NCI-H526 (cell line): ENCODE results near the gene QDPR.

Experiments used
- DNase-seq, 2 experiments: peaks; one replicate each; lab custom pipeline; 2025; lab: John Stamatoyannopoulos, UW

QDPR gene

DNA sequence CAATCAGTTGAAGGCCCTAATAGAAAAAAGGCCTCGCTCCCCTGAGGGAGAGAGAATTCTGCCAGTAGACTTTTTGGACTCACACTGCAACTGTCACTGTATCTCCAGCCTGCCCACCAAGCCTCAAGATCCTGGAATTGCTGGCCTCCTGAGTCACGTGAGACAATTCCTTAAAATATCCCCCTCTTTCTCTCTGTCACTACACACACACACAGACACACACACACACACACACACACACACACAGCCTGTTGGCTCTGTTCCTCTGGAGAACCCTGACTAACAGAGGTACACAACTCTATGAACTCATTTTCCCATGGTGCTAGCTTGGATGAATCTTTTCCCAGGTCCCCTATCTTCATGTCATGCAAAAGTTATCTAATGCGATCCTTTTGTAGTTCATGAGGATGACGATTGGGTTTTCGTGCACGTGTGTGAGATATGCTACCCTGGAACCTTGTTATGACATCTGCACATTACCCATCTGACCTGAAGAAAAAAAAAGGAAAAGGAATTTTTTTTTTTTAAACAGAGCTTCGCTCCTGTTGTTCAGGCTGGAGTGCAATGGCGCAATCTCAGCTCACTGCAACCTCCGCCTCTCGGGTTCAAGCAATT, 16.8 kb upstream of the QDPR start:
- DNase-seq, result no peak

DNA sequence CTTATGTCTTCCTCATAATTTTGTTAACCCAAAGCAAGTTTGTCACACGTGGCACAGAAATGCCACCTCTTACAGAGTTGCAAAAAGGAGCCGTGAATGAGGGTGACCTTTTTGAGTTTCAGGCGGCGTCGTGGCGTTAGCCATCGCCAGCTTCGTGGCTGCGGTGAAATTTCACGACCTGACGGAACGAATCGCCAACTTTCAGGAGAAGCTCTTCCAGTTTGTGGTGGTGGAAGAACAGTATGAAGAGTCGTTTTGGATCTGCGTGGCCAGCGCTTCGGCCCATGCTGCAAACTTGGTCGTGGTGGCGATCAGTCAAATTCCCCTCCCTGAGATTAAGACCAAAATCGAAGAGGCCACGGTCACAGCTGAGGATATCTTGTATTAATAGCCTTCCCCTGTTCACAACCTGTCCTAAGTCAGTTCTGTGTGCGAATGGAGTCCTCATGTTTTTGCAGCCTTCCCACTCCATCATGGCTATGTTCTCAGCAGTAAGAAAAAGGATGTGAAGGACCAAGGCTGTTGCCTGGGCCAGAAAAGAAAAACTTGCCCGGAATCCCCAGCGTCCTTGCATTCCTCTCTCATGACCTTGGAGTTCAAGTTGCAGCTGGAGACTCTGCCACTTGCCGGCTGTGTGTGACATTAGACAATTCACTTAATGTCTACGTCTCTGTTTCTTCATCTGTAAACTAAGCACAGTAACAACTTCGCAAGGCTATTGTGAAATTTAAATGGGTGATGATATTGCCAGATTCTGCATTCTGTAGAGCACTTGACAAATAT, 15.0 kb upstream of the QDPR start:
- no peak for DNase-seq

DNA sequence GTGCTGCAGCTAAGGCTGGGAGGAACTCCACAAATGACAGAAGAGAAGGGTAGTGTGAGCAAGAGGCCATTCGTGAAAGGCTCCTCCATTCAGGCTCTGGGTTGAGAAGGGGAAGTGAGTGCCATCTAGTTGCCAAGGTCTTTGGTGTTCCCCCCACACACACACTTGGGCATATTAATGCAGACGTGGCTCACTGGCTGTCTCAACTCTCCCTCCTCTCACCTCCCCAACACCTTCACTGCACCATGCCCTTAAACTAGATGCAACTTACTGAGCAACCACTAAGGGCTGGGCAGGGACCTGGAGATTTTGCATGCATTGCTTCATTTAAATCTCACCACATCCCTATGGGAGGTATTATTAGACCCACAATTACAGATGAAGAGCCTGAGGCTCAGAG, 11.8 kb upstream of the QDPR start:
- DNase-seq, result peak; percentile 2 to 12

- DNase-seq, result no peak
Measured at GRCh38 chr4:17521595-17521994, 9.7 kb upstream of the QDPR start.

DNA sequence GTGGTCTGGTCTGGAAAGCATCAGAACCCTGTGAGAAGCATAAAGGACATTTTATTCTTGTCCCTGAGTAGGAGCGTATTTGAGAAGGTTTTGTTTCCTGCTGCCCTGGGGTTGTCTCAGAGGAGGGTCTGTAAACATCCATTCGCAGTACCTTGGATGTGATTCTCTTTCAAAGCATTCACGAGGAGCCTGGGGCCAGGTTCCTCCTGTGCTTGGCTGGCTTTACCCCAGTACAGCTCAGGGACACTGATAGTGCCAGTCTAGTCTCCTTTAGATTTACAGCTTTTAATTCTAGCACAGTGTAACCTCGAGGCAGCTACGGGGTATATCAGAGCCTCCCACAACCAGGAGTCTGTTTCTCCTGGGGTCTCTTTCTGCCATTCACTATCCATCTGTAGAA, 5.8 kb upstream of the QDPR start:
- DNase-seq, result no peak

GRCh38 chr4:17516980-17517379, 5.1 kb upstream of the QDPR start:
- no peak for DNase-seq

DNA sequence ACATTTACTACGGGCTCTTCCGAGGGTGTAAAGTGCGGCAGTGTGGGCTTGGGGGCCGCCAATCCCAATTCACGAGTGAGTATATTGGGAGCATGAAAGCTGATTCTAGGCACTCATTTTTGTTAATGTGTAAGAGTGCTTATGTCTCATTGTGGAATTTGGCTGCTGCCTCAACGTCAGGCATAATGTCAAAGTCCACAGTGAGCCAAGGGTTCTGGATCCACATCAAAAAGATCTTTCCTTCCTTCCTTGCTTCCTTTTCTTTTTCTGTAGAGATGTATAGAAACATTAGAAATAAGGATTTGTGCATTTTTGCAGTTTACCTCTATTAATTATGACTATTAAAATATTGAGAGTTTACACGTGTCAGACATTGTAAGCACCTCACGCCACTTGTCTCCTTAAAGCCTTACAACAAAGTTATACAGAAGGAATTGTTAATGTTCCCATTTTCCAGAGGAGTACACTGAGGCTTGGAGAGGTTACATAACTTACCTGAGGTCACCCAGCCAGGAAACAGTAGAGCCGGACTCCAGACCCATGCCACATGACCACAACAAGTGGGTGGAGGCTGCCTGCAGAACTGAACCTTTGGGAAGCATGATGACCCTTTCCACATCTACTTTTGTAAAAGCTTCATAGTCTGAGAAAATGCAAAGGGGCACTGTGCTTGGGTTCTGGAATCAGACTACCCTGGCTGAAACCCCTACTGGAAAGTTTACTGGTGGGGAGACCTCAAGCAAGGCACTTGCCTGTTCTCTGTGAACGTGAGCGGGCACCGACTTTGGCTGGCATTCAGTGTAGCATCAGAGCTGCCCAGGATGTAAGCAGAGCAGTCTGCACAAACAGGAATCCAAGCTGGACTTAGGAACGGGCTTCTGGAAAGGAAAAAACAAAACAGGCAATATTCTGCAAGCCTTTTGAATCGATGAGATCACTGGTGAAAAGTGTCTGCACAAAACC, 3.8 kb upstream of the QDPR start:
- DNase-seq, result no peak

- no peak for DNase-seq
Measured at GRCh38 chr4:17514865-17515264, 3.0 kb upstream of the QDPR start, which contains the start of gene CLRN2. TSS of gene CLRN2 (plus strand) at chr4:17515165. CDS start at chr4:17515267, 102 bp downstream.

DNA sequence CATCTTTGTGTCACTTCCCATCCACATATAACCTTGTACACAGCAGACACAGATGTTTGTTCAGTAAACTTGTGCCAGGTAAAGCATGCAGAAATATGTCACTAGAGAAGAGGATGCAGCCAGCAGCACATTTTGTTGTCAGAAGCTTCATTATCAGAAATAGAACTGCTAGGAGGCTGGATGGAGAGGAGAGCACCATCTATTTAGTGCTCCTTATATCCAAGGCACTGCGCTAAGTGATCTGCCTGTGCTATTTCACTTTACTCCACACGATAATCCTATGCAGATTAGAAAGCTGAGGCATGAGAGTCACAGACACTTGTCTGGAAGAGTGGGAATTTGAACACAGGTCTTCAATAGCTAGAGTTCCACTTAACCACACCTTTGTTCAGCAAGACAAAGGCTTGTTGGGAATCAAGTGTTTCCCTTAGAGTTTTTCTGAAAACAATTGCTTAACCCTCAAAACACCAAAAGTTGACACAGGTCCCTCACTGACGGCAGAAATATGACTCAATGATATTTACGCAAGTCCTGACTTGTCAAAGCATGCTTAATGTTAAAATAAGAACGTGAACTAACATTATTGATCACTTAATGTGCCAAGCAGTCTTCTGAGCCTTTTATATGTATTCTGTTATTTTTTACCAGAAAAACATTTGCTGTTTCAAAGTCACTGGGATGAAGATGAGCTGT, 1.2 kb upstream of the QDPR start:
- peak; percentile 1 to 2 for DNase-seq

DNA sequence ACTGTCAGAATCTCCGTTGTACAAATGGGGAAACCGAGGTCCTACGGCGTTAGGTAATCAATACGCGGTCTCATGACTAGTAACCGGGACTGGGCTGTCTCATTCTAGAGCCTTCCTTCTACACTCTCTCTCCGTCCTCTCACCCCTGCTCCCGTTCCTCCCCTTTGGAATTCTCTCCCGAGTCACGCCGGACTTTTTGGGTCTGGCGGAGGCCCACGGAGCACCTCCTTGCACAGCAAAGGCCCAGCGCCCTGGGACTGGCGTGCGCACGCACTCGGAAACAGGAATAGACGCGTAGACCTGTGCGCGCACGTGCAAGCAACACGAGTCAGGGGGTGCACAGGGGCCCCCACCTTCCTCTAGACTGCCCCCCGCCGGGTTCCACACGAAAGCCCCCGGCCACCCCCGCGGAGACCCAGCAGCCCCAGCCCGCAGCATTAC, 361 bp downstream of the QDPR start:
- DNase-seq, result peak; percentile 33 to 71

- DNase-seq, result peak; percentile 24 to 65
Measured at GRCh38 chr4:17511051-17511450, 839 bp downstream of the QDPR start.

DNA sequence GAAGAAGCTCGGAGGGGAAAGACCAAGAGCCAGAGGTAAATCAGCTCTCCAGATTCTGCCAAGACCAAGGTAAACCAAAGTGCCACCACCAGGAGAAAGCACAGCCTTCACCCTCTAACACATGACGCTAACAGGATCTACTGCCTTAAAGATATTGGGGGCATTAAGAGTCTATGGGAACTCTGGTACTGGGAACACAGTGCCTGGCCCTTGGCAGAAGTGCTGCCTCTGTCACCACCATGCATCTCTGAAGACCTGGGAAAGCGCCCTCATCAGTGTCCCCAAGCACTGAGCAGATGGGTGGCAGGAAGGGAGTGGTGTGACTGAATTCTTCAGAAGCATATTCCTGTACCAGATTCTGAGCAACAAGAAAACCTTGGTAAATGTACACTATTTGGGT, 1.3 kb downstream of the QDPR start:
- DNase-seq, result peak in 1 of 2 experiments; percentile 25

GRCh38 chr4:17504081-17504480, 7.8 kb downstream of the QDPR start:
- DNase-seq, result no peak

DNA sequence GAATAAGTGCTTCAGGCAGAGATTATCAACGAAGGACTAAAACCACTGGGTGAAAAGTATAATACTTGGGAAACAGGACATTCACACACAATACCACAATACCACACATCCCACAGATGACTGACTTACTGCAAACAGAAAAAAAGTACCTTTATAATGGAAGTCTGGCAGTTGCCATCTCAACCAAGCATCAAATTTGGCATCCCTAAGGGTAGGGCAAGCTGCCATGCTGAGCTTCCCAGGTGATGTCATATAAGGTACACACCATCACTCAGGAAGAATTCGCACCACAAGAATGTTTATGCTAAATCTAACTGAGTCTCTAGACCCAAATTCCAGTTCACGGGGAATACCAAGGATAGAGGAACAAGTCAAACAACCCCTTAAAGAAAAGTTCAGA, 9.1 kb downstream of the QDPR start:
- DNase-seq, result no peak

DNA sequence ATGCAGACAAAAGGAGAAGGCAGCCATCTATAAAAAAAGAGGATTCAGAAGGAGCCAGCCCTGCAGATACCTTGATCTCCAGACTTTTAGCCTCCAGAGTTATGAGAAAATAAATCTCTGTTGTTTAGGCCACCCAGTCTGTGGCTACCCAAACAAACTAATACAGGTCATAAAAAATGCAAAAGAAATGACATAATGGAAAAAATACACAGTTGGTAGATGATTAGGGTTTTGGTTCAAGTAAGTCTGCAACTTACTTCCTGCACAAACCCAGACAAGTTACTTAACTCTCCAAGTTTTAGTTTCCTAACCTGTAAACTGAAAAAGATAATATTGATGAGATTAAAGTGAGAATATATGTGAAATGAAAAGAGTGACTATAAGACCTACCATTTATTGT, 11.3 kb downstream of the QDPR start:
- no peak for DNase-seq

DNA sequence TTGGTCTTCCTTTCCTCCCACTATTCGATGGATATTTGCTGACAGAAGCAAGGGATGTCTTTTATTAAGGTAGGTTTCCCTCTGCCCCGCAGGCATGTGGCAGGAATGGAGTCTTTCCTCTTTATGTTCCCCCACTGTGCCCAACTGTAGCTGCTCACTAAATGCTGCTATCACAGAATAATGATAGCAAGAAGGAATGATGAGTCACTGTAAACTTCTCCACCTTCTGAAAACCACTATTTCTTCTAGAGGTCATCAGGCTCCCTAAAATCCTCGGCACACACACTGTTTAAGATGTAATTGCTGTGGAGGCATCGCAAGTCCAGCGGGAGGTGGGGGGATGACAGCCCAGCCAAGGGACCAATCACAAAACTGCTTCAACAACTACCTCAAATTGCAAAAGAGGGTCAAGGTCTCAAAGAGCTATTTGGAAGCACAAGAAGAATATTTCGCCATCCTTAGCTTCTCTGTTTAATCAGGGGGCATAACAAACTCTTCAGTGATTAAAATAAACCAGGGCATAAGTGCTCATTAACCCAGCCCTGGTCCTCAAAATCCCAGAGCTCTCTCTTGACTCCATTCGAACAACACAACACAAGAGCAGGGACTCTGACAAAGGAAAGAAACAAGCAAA, 13.9 kb downstream of the QDPR start:
- DNase-seq, result no peak

DNA sequence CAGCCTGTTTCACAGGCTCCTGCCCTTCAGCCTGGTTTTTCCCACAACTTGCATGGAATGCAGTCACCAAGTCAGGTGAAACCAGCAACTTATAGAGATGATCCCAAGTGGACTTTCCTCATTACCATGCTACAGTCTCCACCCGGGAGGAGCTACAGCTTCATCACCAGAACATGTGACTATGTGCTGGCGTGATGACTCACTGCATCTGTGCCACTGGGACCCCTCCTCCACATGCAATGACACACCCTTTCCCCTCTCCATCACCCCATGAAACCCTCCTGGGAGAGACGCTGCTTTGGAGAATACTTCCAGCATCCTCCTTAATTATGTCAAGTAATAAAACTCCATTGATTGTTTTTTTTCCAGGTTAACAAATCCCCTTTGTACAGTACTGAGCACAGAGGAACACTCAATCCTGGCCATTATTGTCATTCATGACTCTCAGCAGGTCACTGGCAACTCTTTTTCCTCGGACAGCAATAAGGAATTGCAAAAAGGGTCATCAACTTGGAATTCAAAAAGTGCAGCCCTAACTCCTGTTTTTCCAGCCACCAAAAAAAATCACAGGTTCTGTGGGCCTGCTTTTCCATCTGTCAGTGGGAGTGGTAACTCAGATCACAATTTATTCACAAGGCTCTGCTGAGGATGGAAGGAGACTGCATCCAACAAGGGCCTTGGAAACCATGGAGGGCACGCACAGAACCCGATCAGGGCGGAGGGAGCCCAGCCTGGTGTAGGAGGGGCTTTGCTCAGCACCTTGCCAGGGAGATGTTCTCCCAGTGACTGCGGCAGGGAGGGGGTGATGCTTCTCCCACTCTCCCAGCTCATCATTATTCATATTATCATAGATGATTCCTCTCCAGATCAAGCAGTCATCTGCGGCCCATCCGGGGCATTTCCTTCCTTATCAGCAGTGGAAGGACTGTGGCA, 17.4 kb downstream of the QDPR start:
- no peak for DNase-seq

GRCh38 chr4:17493619-17494018, 18.3 kb downstream of the QDPR start:
- no peak for DNase-seq

DNA sequence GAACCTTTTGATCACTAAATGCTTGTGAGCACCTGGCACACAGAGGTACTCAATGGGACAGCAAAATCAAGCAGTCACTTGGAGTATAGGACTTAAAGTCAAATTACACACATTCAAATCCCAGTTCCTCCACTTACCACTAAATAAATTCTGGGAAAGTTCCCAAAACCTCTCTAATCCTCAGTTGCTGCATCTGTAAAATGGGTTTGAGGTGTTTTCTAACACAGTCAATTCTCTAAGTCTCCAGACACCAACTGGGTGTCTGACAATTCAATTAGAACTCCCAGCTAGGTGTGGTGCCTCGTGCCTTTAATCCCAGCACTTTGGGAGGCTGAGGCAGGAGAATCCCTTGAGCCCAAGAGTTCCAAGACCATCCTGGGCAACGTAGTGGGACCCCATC, 19.0 kb downstream of the QDPR start:
- DNase-seq, result no peak

- DNase-seq, result no peak
Measured at GRCh38 chr4:17492058-17492741, 19.7 kb downstream of the QDPR start.
